Cardiac muscle cell (in vitro differentiated cells and primary cell): ENCODE measurements around the gene IGSF21. TPM values are rescaled to one million over a fixed set of nuclear protein-coding genes. Genes with fewer than 3 reads are reported as not detected.

Experiments used
- DNase-seq, 2 donors: peaks; one replicate each; pipeline versions ENCODE4 v3.0.0 to v3.0.0-alpha.2; 2010 to 2017; ENCODE audit warnings: low read depth in 1 of 2, low spot score in 1 of 2
- H3K27ac ChIP-seq: fragments of 200-600 bp; sonication (generic); 2 replicates; pipeline ENCODE4 v1.5.1; 2016
- H3K27me3 ChIP-seq: fragments of 200-600 bp; sonication (generic); 2 replicates; pipeline ENCODE4 v1.6.0; 2016; ENCODE audit warnings: control low read depth
- H3K36me3 ChIP-seq: fragments of 200-600 bp; sonication (generic); 2 replicates; pipeline ENCODE4 v1.5.1; 2016; ENCODE audit warnings: control low read depth
- H3K4me1 ChIP-seq: fragments of 200-600 bp; sonication (generic); 2 replicates; pipeline ENCODE4 v1.8.1; 2017; ENCODE audit warnings: low read depth, mild to moderate bottlenecking, mixed run types
- H3K4me3 ChIP-seq: fragments of 200-600 bp; sonication (generic); 2 replicates; pipeline ENCODE4 v1.5.1; 2016; ENCODE audit warnings: mild to moderate bottlenecking
- H3K9me3 ChIP-seq: fragments of 200-600 bp; sonication (generic); 2 replicates; pipeline ENCODE4 v1.5.1; 2017; ENCODE audit warnings: low read depth, mild to moderate bottlenecking, control low read depth
- CTCF ChIP-seq: IDR thresholded peaks from 2 replicates; pipeline ENCODE4 v1.5.1; 2012; ENCODE audit warnings: low read depth, mild to moderate bottlenecking, low read length
- polyA plus RNA-seq: library from polyadenylated mRNA; unstranded; fragments of >200 nt; fragmentation: Nextera tagmentation; extraction: Ambion mirVana; gene quantifications from 2 replicates; pipeline ENCODE4 v1.2.1, GENCODE V29; 2016
- total RNA-seq: library from RNA; depleted of rRNA; stranded (reverse); fragments of >200 nt; gene quantifications from 2 replicates; pipeline ENCODE4 v1.2.3, GENCODE V29; 2016

The IGSF21 gene
- total and polyA plus RNA-seq, 2 experiments from 2014 or later: 0.06 TPM; not detected in 1

GRCh38 chr1:18119771-18120377, 12.3 kb downstream of the IGSF21 start:
- Histone ChIP-seq H3K9me3 (no peaks in the 10 kb centered on the region), H3K4me3 (no peak overlapping the region), H3K4me1 (no peaks in the 10 kb centered on the region), H3K36me3 (no peaks in the 10 kb centered on the region), H3K27me3 (peaks cover 66% of the 10 kb centered on the region), H3K27ac (no peak overlapping the region)
- TF ChIP-seq CTCF: no peak
- no peak for DNase-seq

- DNase-seq: no peak
- H3K27me3 ChIP-seq: peaks cover 59% of the 10 kb centered on the region
These were observed 13.0 kb downstream of the IGSF21 start for GRCh38 chr1:18120638-18121037.

GRCh38 chr1:18121072-18121820, 13.6 kb downstream of the IGSF21 start:
- H3K4me1 ChIP-seq: no peaks in the 10 kb centered on the region
- no peak for DNase-seq
- no peak overlapping the region for H3K4me3 ChIP-seq
- H3K9me3 ChIP-seq: no peaks in the 10 kb centered on the region
- no peak for TF ChIP-seq CTCF
- no peak overlapping the region for H3K27ac ChIP-seq
- no peaks in the 10 kb centered on the region for H3K36me3 ChIP-seq
- peaks cover 54% of the 10 kb centered on the region for H3K27me3 ChIP-seq

More at GRCh38 chr1:18120638-18121037, 13.0 kb downstream of the IGSF21 start:
- H3K27ac ChIP-seq: no peak overlapping the region
- no peaks in the 10 kb centered on the region for H3K4me1 ChIP-seq
- H3K4me3 ChIP-seq: no peak overlapping the region
- H3K9me3 ChIP-seq: no peaks in the 10 kb centered on the region
- TF ChIP-seq CTCF: no peak
- H3K36me3 ChIP-seq: no peaks in the 10 kb centered on the region

- H3K4me1 ChIP-seq: no peaks in the 10 kb centered on the region
These were observed 15.9 kb downstream of the IGSF21 start for GRCh38 chr1:18123467-18123992.

GRCh38 chr1:18124977-18125376, 17.4 kb downstream of the IGSF21 start:
- Histone ChIP-seq H3K4me1 (no peaks in the 10 kb centered on the region), H3K27me3 (peaks cover 17% of the 10 kb centered on the region), H3K4me3 (no peak overlapping the region), H3K27ac (no peak overlapping the region), H3K36me3 (no peaks in the 10 kb centered on the region), H3K9me3 (no peaks in the 10 kb centered on the region)
- no peak for TF ChIP-seq CTCF
- DNase-seq: no peak

More at GRCh38 chr1:18123467-18123992, 15.9 kb downstream of the IGSF21 start:
- Histone ChIP-seq H3K27ac (no peak overlapping the region), H3K36me3 (no peaks in the 10 kb centered on the region), H3K9me3 (no peaks in the 10 kb centered on the region), H3K4me3 (no peak overlapping the region), H3K27me3 (peaks cover 31% of the 10 kb centered on the region)
- TF ChIP-seq CTCF: no peak
- no peak for DNase-seq
